ENCODE measurements around the gene SPDEF.

SPDEF gene

GRCh38 chr6:34583461-34583860, 27.3 kb upstream of the SPDEF start:
- DNase-seq: no peak

DNA sequence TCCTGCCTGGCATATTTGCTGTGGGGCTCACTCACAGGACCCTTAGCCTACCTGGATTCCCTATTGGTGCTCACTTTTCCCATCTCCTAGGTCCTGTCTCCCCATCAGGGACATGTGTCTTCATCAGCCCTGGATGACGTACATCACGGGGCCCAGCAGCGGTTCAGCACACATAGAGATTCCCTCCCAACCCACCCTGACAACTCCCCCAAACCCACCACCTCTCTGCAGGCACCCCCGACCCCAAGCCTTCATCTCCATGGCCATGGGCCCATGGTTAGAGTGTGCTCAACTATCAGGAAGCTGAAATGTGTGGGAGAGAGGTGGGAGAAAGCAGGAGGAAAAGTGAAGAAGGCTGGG, 25.4 kb upstream of the SPDEF start:
- no peak for DNase-seq

DNA sequence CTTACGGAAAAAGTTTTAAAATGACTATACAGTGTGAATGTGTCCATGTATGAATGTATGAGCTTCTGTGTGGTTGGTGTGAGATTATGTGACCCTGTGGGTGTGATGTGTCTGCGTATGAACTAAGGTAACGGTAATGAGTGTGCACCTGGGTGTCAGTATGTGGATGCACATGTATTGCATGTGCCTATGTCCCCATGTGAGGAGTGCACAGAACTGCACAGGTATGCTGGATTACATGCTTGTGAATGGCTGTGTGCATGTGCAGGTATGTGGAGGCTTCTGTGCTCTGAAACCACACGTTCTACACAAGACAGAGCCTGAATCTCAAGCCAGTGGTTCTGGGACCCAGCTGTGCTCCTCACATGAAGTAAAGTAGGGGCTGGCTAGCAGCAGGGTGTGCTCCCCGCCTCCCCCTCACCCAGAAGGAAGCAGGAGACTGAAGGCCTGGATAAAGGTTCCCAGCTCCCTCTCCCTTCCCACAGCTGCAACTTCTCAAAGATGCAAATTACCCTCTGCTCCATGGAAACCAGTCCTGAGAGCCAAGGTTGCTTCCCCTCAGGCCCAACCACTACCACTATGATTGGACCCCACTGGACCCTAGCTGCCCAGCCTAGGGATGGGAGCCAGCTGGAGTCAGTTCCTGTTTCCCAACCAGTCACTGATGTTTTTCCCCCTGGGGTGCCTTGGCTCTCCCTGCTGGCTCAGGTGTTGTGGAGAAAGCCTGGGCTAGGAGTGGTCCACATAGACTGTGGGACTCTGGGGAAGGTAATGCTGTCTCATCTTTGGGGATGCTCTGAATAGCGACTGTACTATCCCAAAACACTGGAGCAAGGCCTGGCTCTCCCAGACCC, 24.8 kb upstream of the SPDEF start:
- DNase-seq: no peak

DNA sequence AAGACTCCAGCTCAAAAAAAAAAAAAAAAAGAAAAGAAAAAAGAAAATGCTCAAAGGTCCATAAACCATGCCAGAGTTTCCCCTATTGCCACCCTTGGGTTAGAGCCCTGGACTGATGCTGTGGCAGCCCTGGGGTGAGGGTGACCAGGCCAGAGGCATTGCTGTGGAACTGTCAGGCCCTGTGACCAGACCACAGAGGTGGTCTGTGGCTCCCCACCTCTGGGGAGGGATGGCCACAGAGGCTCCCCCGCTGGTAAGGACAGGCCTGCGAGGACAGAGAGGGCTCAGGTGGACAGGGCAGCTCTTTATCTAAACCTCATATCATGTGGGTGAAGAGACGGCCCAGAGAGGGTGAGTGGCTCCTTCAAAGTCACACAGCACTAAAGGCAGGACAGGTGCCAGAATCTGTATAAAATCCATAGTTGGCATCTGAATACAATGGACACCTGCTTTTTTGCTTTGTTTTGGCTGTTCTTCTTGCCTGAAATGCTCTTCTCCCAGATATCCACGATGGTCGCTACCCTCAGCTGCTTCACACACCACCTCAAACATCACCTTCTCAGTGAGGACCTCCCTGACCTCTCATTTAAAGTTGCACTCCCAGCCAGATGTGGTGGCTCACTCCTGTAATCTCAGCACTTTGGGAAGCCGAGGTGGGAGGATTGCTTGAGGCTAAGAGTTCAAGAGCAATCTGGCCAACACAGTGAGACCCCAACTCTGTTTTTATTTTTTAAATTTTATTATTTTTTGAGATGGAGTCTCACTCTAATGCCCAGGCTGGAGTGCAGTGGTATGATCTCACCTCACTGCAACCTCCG, 22.5 kb upstream of the SPDEF start:
- no peak for DNase-seq

DNA sequence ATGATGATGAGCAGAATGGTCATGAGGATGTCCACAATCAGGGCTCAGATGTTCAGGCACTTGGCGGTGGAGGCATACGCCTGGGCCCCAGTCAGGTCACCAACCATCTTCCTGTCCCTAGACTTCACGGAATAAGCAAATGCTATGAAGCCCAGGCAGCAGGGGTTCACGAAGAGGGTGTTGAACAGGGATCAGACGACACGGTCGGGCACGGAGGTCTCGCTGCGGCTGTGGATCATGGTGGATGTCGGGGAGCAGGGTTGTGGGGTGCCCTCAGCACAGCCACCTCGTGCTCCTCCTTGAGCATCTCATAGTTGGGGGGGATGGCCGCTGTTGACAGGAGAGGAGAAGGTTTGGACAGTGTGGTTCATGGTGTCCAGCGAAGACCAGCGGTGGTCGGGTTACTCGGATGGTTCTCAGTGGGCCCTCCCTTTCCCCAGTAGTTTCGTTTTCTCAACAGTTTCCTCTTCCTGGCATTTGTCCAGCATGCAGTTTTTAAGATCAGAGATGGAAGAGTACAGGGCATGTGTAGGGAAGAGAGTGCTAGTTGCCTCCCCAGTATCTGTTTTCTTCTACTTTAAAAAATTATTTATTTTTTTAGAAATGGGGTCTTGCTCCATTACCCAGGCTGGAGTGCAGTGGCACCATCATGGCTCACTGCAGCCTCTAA, 20.3 kb upstream of the SPDEF start:
- no peak for DNase-seq

DNA sequence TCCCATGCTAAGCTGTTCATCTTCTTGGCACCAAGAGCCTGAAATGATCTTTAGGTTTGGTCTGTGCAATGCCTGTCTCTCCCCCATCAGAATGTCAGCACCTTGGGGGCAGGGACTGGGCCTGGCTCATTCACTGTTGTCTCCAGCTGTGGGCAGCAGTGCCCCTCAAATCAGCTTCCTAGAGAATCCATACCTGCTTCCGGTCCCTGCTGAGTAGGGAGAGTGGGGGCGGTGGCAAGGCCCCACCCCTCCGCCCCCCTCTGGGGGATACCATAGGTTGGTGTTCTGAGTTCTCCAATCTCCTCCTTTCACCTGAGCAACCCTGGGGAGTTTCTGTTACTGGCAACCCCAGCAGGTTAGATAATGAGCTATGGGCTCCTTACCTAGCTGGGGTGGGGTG, 19.2 kb upstream of the SPDEF start:
- no peak for DNase-seq

DNA sequence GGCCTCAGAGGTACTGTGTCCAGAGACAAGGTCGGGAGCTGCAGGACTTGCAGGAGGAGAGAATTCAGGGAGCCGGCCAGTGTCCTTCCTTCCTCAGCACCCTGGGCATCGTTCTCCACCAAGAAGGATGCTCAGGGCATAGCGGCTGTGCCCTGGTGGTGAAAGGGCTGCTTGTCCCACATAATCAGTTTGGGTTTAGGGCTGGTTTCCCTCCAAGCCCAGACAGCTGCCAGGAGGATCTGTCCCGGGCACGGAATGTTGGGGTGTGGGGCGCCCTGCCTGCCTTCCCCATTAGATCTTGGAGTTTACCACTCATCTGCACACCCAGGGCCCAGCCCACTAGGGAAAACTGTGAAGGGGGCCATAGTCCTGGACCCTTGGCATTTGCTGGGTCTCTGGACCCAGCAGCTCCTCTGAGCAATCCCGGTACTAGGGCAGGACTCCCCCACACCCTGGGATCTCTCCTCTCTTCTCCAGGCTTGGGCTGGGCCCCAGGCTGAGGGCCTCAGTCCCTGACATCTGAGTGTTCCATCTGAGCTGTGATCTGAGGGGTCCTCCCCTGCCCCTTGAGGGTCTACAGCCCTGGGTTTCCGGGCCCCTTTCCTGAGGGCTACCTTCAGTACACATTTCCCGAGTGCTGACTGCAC, 18.6 kb upstream of the SPDEF start:
- no peak for DNase-seq

- no peak for DNase-seq
Observed at GRCh38 chr6:34573567-34574183, 17.5 kb upstream of the SPDEF start.

GRCh38 chr6:34572585-34572984, 16.5 kb upstream of the SPDEF start:
- no peak for DNase-seq

GRCh38 chr6:34572021-34572420, 15.9 kb upstream of the SPDEF start:
- DNase-seq: no peak

- no peak for DNase-seq
Observed at GRCh38 chr6:34571388-34571787, 15.3 kb upstream of the SPDEF start.

GRCh38 chr6:34570066-34570833, 14.1 kb upstream of the SPDEF start:
- DNase-seq: no peak

- no peak for DNase-seq
Observed at GRCh38 chr6:34569361-34569973, 13.3 kb upstream of the SPDEF start.

- no peak for DNase-seq
Observed at GRCh38 chr6:34568341-34569201, 12.4 kb upstream of the SPDEF start.

GRCh38 chr6:34566830-34567546, 10.9 kb upstream of the SPDEF start:
- DNase-seq: no peak

GRCh38 chr6:34565722-34566137, 9.6 kb upstream of the SPDEF start:
- no peak for DNase-seq

- no peak for DNase-seq
Observed at GRCh38 chr6:34564181-34564580, 8.1 kb upstream of the SPDEF start.

GRCh38 chr6:34563513-34563870, 7.4 kb upstream of the SPDEF start:
- DNase-seq: no peak

DNA sequence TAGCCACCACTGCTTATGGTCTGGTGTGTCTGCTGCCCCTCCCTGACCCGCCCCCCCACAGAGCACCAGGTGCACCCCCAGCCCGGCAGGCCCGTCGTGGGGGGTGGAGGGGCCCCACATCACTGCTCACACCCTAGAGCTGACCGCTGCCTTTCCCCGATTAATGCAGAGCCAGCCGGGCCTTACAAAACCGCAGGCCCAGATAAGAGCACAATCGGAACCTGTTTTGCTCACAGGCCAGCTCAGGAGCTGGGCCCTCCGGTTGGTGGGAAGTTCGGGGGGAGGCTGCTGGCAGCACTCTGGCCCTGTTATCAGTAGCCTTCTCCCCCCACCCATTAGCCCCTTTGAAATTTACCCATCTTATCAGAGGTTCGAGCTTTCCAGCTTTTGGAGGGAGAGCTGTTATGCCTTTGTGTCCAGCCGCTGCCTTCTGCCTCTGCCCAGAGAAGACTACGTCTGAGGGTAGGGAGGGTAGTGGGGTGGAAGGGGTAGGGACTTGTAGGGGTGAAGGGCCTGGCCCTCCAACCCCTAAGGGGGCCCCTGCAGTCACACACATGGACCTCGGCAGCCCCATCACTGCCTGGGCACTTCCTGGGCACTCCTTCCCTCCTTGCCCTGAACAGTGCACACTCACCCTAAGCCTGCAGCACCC, 6.9 kb upstream of the SPDEF start:
- no peak for DNase-seq
